Activated naive CD8-positive, alpha-beta T cell treated with anti-CD3 and anti-CD28 coated beads, Interleukin-2, amount 10 ng/mL, durations not matched to agents 7 days and 5 days (primary cell): ENCODE data around the gene TRIO. TPM values are rescaled to one million over a fixed set of nuclear protein-coding genes. Genes with fewer than 3 reads are reported as not detected.
A peak's percentile ranks its signal among the peaks of the same experiment; 100 is the strongest.

Source experiments
- ATAC-seq: fragments of 150-1000 bp; cut with Tn5 transposase; one replicate; pipeline ENCODE4 v1.10.0; 2021; ENCODE audit warnings: low read depth, moderate library complexity
- POLR2A ChIA-PET: fragments of 350-600 bp; sonication (Branson Sonifier 250); formaldehyde crosslinking; loops from one replicate; lab custom pipeline; 2021; ENCODE audit warnings: antibody characterized with exemption; lab: Charles Lee
- DNase-seq: peaks from one replicate; pipeline ENCODE4 v3.0.0; 2021
- H3K27ac Mint-ChIP-seq: one replicate; pipeline ENCODE4 v1.8.0; 2022; ENCODE audit warnings: mild to moderate bottlenecking, mixed read lengths
- H3K27me3 Mint-ChIP-seq: one replicate; pipeline ENCODE4 v1.8.0; 2022; ENCODE audit warnings: mild to moderate bottlenecking, moderate library complexity, mixed read lengths
- H3K36me3 Mint-ChIP-seq: one replicate; pipeline ENCODE4 v1.8.0; 2021; ENCODE audit warnings: mild to moderate bottlenecking, mixed read lengths
- H3K4me1 Mint-ChIP-seq: one replicate; pipeline ENCODE4 v1.8.0; 2021; ENCODE audit warnings: mixed read lengths
- H3K4me3 Mint-ChIP-seq: one replicate; pipeline ENCODE4 v1.8.0; 2022; ENCODE audit warnings: mild to moderate bottlenecking, moderate library complexity, mixed read lengths
- H3K9me3 Mint-ChIP-seq: one replicate; pipeline ENCODE4 v1.8.0; 2021; ENCODE audit warnings: mixed read lengths
- total RNA-seq, 2 experiments: library from RNA; stranded (reverse); gene quantifications; one replicate each; pipeline ENCODE4 v1.2.3, GENCODE V29; 2021

Gene TRIO
- total RNA-seq, 2 experiments from 2014 or later = 7.7 to 7.9 TPM

- DNase-seq (no peak), ATAC-seq (no peak)
- Mint-ChIP-seq H3K27ac (no peak overlapping the region), H3K4me3 (no peak overlapping the region), H3K27me3 (peaks cover 11% of the 10 kb centered on the region), H3K36me3 (no peaks in the 10 kb centered on the region), H3K4me1 (peaks cover 13% of the 10 kb centered on the region), H3K9me3 (no peaks in the 10 kb centered on the region)
- POLR2A ChIA-PET = no interaction called here
Observed at GRCh38 chr5:14330729-14331385, 187.7 kb downstream of the TRIO start.

- Mint-ChIP-seq H3K9me3 (no peaks in the 10 kb centered on the region), H3K4me3 (peak overlapping the region; percentile 57), H3K36me3 (no peaks in the 10 kb centered on the region), H3K4me1 (peaks cover 13% of the 10 kb centered on the region), H3K27me3 (peaks cover 10% of the 10 kb centered on the region), H3K27ac (no peak overlapping the region)
- POLR2A ChIA-PET = no interaction called here
- DNase-seq (no peak), ATAC-seq (peak; percentile 97)
Observed at GRCh38 chr5:14331386-14331781, 188.2 kb downstream of the TRIO start.

DNA sequence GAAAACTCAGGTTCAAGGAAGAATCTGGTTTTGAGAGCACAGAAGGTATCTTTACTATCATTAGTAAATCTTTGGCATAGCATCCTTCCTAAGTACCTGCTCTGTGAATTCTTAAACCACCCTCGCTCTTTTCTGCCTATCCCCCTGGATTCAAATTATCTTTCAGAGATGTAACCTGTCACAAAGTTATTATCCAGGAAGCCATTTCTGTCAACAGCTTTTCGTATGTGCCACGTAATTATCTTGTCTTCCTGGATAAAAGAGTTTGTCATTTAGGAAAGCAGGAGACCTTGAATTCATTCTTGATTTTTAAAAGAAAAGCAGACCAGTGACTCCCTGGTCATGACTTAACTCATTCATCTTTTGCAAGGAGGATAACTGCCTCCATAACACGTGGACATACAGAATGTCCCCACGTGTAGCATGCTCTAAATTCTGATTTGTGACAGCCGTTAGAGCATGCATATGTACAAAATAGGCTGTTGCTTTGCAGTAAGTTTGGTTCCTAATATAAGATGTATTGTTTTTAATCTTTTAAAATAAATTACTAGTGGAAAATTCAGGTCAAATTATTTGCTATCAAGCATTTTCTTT is 189.0 kb downstream of the TRIO start:
- no peak for ATAC-seq

DNA sequence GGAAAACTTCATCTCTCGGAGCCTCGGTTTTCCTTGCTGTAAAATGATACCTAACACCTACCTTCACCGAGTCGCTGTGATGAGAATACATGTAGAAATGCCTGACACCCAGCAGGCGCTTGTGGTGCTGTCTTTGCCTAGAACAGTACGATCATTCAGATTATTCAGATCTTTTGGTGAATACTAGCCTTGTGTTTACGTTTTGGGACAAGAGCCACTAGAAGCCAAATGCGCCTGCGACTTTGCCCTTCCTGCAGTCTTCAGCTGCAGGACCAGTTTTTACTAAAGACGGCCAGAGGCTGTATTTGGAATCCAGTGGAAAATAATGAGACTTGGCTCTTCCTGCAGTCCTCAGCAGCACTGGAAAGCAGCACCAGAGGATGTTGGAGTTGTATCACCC is 189.6 kb downstream of the TRIO start:
- POLR2A ChIA-PET = no interaction called here
- no peak overlapping the region for H3K27ac Mint-ChIP-seq
- H3K9me3 Mint-ChIP-seq = no peaks in the 10 kb centered on the region
- H3K4me1 Mint-ChIP-seq = peaks cover 13% of the 10 kb centered on the region
- H3K27me3 Mint-ChIP-seq = peaks cover 9% of the 10 kb centered on the region
- ATAC-seq (no peak), DNase-seq (no peak)
- H3K4me3 Mint-ChIP-seq = no peak overlapping the region
- H3K36me3 Mint-ChIP-seq = no peaks in the 10 kb centered on the region

More for the DNA sequence above, 189.0 kb downstream of the TRIO start:
- POLR2A ChIA-PET = no interaction called here
- Mint-ChIP-seq H3K27me3 (peaks cover 9% of the 10 kb centered on the region), H3K36me3 (no peaks in the 10 kb centered on the region), H3K9me3 (no peaks in the 10 kb centered on the region), H3K27ac (no peak overlapping the region), H3K4me3 (peak overlapping the region; percentile 57), H3K4me1 (peaks cover 13% of the 10 kb centered on the region)
- no peak for DNase-seq

GRCh38 chr5:14337593-14337992 is 194.5 kb downstream of the TRIO start:
- no peaks in the 10 kb centered on the region for H3K9me3 Mint-ChIP-seq
- H3K27ac Mint-ChIP-seq = no peak overlapping the region
- no peaks in the 10 kb centered on the region for H3K27me3 Mint-ChIP-seq
- H3K36me3 Mint-ChIP-seq = no peaks in the 10 kb centered on the region
- peaks cover 2% of the 10 kb centered on the region for H3K4me1 Mint-ChIP-seq
- POLR2A ChIA-PET = no interaction called here
- DNase-seq (no peak), ATAC-seq (no peak)
- no peak overlapping the region for H3K4me3 Mint-ChIP-seq

GRCh38 chr5:14339468-14339867 is 196.3 kb downstream of the TRIO start:
- POLR2A ChIA-PET = no interaction called here
- no peaks in the 10 kb centered on the region for H3K36me3 Mint-ChIP-seq
- no peak overlapping the region for H3K4me3 Mint-ChIP-seq
- ATAC-seq (no peak), DNase-seq (no peak)
- H3K27ac Mint-ChIP-seq = no peak overlapping the region
- no peaks in the 10 kb centered on the region for H3K9me3 Mint-ChIP-seq
- no peaks in the 10 kb centered on the region for H3K27me3 Mint-ChIP-seq
- H3K4me1 Mint-ChIP-seq = no peaks in the 10 kb centered on the region

DNA sequence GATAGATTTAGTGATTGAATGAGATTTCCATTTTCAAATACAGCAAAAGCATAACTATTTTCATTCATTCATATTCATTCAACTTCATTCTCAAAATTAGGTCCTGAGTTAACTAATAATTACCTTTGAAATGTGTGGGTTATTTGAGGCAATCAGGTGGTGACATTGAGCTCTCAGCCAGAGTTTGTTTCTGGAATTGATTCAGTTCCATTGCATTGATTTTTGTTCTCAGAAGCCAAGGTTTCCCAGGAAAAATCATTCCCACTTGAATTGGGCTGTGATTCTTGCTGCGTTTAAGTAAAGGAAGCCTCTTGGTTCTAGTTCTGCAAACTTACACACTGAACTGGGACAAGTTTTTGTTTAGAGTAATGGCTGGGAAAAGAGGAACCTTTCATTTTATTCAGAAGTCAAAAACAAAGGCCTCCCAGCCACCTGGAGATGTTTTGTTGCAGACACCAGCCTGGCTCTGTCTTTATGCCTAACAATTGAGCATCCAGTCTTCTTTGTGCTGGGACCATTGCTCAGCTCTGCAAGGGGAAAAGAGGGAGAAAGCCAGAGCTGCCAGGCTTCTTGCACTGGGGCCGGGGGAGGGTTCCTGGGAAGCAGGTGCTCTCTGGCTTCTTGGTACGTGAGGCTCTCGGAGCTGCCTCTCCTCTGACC is 198.6 kb downstream of the TRIO start:
- DNase-seq = no peak
- no peaks in the 10 kb centered on the region for H3K4me1 Mint-ChIP-seq
- POLR2A ChIA-PET = no interaction called here
- H3K36me3 Mint-ChIP-seq = no peaks in the 10 kb centered on the region
- H3K27ac Mint-ChIP-seq = no peak overlapping the region
- no peaks in the 10 kb centered on the region for H3K9me3 Mint-ChIP-seq
- ATAC-seq = no peak
- peaks cover 4% of the 10 kb centered on the region for H3K27me3 Mint-ChIP-seq
- no peak overlapping the region for H3K4me3 Mint-ChIP-seq

DNA sequence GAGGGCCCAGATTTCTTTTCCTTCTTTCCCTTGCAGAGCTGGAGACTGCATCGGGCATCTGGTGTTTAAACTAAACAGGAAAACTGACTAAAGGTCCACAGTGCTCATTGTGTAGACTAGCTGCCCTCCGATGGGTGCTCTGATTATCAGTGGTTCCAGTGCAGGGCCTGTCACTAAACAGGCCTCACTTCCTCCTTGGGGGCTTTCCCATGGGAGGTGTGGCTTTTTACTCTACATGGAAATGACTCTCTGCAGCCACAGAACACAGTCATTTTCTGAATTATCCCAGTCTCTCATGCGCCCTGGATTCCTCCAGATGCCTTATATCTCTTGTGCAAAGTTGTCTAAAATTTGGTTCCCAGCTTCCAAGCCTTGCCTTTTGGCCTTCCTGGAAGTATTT is 199.2 kb downstream of the TRIO start:
- Mint-ChIP-seq H3K4me1 (no peaks in the 10 kb centered on the region), H3K4me3 (no peak overlapping the region), H3K36me3 (no peaks in the 10 kb centered on the region), H3K27me3 (peaks cover 4% of the 10 kb centered on the region), H3K27ac (no peak overlapping the region), H3K9me3 (no peaks in the 10 kb centered on the region)
- ATAC-seq (peak; percentile 33), DNase-seq (no peak)
- POLR2A ChIA-PET = no interaction called here

DNA sequence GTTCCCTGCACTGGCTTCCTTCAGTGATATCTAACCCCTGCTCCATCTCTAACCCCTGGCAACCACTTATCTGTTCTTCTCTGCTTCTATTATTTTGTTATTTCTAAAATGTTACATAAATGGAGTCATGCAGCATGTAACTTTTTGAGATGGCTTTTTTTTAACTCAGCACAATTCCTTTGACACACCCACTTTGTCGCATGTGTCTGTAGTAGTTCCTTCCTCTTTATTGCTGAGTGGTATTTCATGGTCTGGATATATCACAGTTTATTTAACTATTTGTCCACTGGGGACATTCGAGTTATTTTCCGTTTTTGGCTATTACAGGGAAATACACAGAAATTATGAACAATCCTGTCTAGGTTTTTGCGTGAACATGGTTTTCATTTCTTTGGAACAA is 200.2 kb downstream of the TRIO start:
- Mint-ChIP-seq H3K4me1 (no peaks in the 10 kb centered on the region), H3K36me3 (no peaks in the 10 kb centered on the region), H3K4me3 (no peak overlapping the region), H3K27me3 (peaks cover 4% of the 10 kb centered on the region), H3K9me3 (no peaks in the 10 kb centered on the region), H3K27ac (no peak overlapping the region)
- ATAC-seq (no peak), DNase-seq (no peak)
- POLR2A ChIA-PET = no interaction called here

DNA sequence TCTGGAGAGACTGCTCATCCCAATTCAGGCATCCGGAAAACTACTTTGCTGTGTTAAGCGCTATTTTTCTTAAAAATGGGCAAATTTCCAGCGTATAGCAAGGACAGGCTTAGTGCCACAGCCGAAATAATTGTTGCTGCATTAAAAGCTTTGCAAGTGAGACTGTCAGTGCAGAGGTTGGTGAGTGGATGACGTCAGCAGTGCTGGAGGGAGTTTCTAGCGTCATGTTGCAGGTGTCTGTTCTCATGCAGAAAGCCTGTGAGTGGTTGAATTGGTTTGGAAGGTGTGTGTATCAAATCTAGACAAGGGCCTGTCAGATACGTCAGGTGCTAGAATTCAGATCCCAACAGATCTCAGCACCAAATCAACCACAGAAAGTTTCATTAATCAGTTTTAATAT is 204.4 kb downstream of the TRIO start:
- Mint-ChIP-seq H3K4me3 (no peak overlapping the region), H3K27me3 (peaks cover 14% of the 10 kb centered on the region), H3K9me3 (no peaks in the 10 kb centered on the region), H3K4me1 (no peaks in the 10 kb centered on the region), H3K36me3 (no peaks in the 10 kb centered on the region), H3K27ac (no peak overlapping the region)
- ATAC-seq = no peak
- DNase-seq = no peak
- POLR2A ChIA-PET = no interaction called here

GRCh38 chr5:14348142-14348541 is 205.0 kb downstream of the TRIO start:
- no peak overlapping the region for H3K4me3 Mint-ChIP-seq
- H3K4me1 Mint-ChIP-seq = no peaks in the 10 kb centered on the region
- no peak for DNase-seq
- POLR2A ChIA-PET = no interaction called here
- no peak overlapping the region for H3K27ac Mint-ChIP-seq
- no peaks in the 10 kb centered on the region for H3K36me3 Mint-ChIP-seq
- peaks cover 14% of the 10 kb centered on the region for H3K27me3 Mint-ChIP-seq
- H3K9me3 Mint-ChIP-seq = no peaks in the 10 kb centered on the region
- ATAC-seq = no peak

DNA sequence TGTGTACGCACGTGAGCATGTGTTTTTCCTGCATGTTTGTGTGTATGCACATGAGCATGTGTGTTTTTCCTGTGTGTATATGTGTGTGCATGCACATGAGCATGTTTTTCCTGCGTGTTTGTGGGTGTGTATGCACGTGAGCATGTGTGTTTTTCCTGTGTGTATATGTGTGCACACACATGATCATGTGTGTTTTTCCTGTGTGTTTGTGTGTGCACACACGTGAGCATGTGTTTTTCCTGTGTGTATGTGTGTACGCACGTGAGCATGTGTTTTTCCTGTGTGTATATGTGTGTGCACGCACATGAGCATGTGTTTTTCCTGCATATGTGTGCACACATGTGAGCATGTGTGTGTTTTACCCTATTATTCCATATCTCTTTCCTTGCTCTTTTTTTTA is 205.9 kb downstream of the TRIO start:
- no peaks in the 10 kb centered on the region for H3K4me1 Mint-ChIP-seq
- no peak for DNase-seq
- H3K27me3 Mint-ChIP-seq = peaks cover 14% of the 10 kb centered on the region
- POLR2A ChIA-PET = no interaction called here
- no peaks in the 10 kb centered on the region for H3K9me3 Mint-ChIP-seq
- no peak overlapping the region for H3K4me3 Mint-ChIP-seq
- H3K27ac Mint-ChIP-seq = no peak overlapping the region
- no peaks in the 10 kb centered on the region for H3K36me3 Mint-ChIP-seq
- ATAC-seq = no peak

DNA sequence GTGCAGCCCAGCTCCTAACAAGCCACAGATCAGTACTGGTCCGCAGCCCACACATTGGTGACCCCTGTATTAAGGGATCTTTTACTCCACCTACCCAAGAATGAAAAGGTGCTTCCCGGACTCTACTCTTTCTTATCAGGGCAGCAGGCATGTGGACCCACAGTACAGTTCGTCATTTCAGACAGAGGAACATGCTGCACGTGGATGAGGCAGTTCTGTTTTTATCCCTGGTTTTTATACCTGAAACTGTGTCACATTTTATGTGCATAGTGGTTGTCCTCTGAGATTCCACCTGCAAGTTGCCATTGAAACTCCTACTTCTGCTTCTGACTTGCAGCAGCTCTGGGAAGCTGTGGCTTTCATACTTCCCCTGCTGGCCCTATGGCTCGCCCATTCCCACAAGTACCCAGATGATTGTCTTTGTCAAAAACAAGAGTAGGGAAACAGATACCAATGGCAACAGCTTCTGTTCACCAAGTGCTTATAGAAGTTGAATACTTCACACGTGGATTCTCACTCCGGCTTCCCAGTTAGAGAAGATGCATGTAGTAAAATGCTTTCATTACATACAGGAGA is 208.0 kb downstream of the TRIO start:
- Mint-ChIP-seq H3K36me3 (no peaks in the 10 kb centered on the region), H3K9me3 (no peaks in the 10 kb centered on the region), H3K4me1 (peaks cover 2% of the 10 kb centered on the region), H3K4me3 (no peak overlapping the region), H3K27me3 (peaks cover 14% of the 10 kb centered on the region), H3K27ac (no peak overlapping the region)
- ATAC-seq (no peak), DNase-seq (no peak)
- POLR2A ChIA-PET = interaction anchor here (1.0 kb wide), 1 partner anchor 249 kb away, joined by 3 read pairs; no protein-coding TSS in a partner anchor
